ENCODE measurements around the gene INTS1. TPM values are rescaled to one million over a fixed set of nuclear protein-coding genes. Genes with fewer than 3 reads are reported as not detected.

The INTS1 gene
- total RNA-seq, 1 donor, result 66.2 TPM

- no peaks in the 10 kb centered on the region for H3K9me3 ChIP-seq (ENCODE audit: low read depth, low read length)
- no peak overlapping the region for H3K27ac ChIP-seq (ENCODE audit: low read depth, low read length)
- no peaks in the 10 kb centered on the region for H3K4me1 ChIP-seq (ENCODE audit: insufficient read depth, low read length)
Measured at GRCh38 chr7:1442355-1443124, 61.6 kb downstream of the INTS1 start.

GRCh38 chr7:1441615-1442354, 62.4 kb downstream of the INTS1 start:
- H3K4me2 ChIP-seq (ENCODE audit: insufficient read depth, low read length), result no peak overlapping the region
- no peaks in the 10 kb centered on the region for H3K27me3 ChIP-seq (ENCODE audit: insufficient read depth, low read length)
- no peaks in the 10 kb centered on the region for H3K4me1 ChIP-seq (ENCODE audit: insufficient read depth, low read length)
- no peaks in the 10 kb centered on the region for H3K9me3 ChIP-seq (ENCODE audit: low read depth, low read length)
- no peak for DNase-seq (ENCODE audit: insufficient read length, low spot score, missing footprints)
- H3K36me3 ChIP-seq (ENCODE audit: insufficient read depth, low read length), result peaks cover 45% of the 10 kb centered on the region
- TF ChIP-seq CTCF (IDR thresholded peaks at IDR 0.05; ENCODE audit: extremely low read depth, low read depth, low read length), result no peak
- no peak overlapping the region for H2AFZ ChIP-seq (ENCODE audit: low read length)
- H3K4me3 ChIP-seq (ENCODE audit: insufficient read depth, low read length), result no peak overlapping the region
- no peak overlapping the region for H3K27ac ChIP-seq (ENCODE audit: low read depth, low read length)
- H3K79me2 ChIP-seq (ENCODE audit: insufficient read depth, low read length), result no peaks in the 10 kb centered on the region
- H4K20me1 ChIP-seq (ENCODE audit: insufficient read depth, low read length), result peaks cover 33% of the 10 kb centered on the region

More at GRCh38 chr7:1442355-1443124, 61.6 kb downstream of the INTS1 start:
- Histone ChIP-seq H2AFZ (ENCODE audit: low read length) (no peak overlapping the region), H3K4me3 (ENCODE audit: insufficient read depth, low read length) (no peak overlapping the region), H4K20me1 (ENCODE audit: insufficient read depth, low read length) (peaks cover 26% of the 10 kb centered on the region), H3K27me3 (ENCODE audit: insufficient read depth, low read length) (no peaks in the 10 kb centered on the region), H3K79me2 (ENCODE audit: insufficient read depth, low read length) (no peaks in the 10 kb centered on the region), H3K36me3 (ENCODE audit: insufficient read depth, low read length) (peaks cover 40% of the 10 kb centered on the region), H3K4me2 (ENCODE audit: insufficient read depth, low read length) (no peak overlapping the region)
- TF ChIP-seq CTCF (IDR thresholded peaks at IDR 0.05; ENCODE audit: extremely low read depth, low read depth, low read length), result no peak
- no peak for DNase-seq (ENCODE audit: insufficient read length, low spot score, missing footprints)

GRCh38 chr7:1440620-1441019, 63.6 kb downstream of the INTS1 start:
- H3K4me1 ChIP-seq (ENCODE audit: insufficient read depth, low read length), result no peaks in the 10 kb centered on the region
- H2AFZ ChIP-seq (ENCODE audit: low read length), result no peak overlapping the region
- H4K20me1 ChIP-seq (ENCODE audit: insufficient read depth, low read length), result peaks cover 33% of the 10 kb centered on the region
- no peaks in the 10 kb centered on the region for H3K9me3 ChIP-seq (ENCODE audit: low read depth, low read length)
- no peak overlapping the region for H3K4me3 ChIP-seq (ENCODE audit: insufficient read depth, low read length)
- H3K27me3 ChIP-seq (ENCODE audit: insufficient read depth, low read length), result no peaks in the 10 kb centered on the region
- TF ChIP-seq CTCF (IDR thresholded peaks at IDR 0.05; ENCODE audit: extremely low read depth, low read depth, low read length), result no peak
- H3K4me2 ChIP-seq (ENCODE audit: insufficient read depth, low read length), result no peak overlapping the region
- H3K36me3 ChIP-seq (ENCODE audit: insufficient read depth, low read length), result peaks cover 51% of the 10 kb centered on the region
- H3K79me2 ChIP-seq (ENCODE audit: insufficient read depth, low read length), result no peaks in the 10 kb centered on the region
- no peak overlapping the region for H3K27ac ChIP-seq (ENCODE audit: low read depth, low read length)
- DNase-seq (ENCODE audit: insufficient read length, low spot score, missing footprints), result no peak
